Measurements from ENCODE around the gene ACSS1. TPM values are rescaled to one million over a fixed set of nuclear protein-coding genes. Genes with fewer than 3 reads are reported as not detected.

ACSS1 gene
- total RNA-seq, 1 donor from 2014 or later, result 19.5 TPM

DNA sequence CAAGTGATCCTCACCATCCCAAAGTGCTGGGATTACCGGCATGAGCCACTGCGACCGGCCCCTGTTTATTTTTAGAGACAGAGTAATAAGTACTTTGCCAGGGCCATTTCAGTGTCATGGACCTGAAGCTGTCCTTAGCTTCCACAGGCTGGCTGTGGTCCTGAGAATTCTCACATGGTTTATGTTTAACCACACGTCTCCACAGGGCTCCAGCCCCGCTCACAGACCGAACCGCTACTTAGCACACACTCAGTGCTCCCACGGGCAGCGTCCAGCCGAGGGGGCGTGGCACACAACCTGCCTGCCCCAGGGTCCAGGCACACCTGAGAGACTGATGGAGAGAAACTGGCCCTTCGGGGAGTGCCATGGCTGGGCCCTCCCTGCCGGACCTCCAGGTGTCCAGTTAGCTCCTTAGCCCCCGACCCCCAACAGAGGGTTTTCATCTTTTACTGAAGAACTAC lies 11.7 kb downstream of the ACSS1 start:
- H3K4me1 ChIP-seq, result peaks cover 41 to 85% of the 10 kb centered on the region in 2 donors
- peak in 1 of 2 donors; percentile 61 for DNase-seq (ENCODE audit: low spot score in 2 of 2)
- intact Hi-C loops (cut with DNase I), result no loop called here
- peaks cover 15% of the 10 kb centered on the region in 2 donors for H3K36me3 ChIP-seq
- no peaks in the 10 kb centered on the region for H3K27me3 ChIP-seq
- no peak for TF ChIP-seq CTCF (IDR thresholded peaks at IDR 0.05)
- no peaks in the 10 kb centered on the region for H3K9me3 ChIP-seq
- peak overlapping the region in 1 of 2 donors; percentile 96 for H3K27ac ChIP-seq
- no peak overlapping the region for H3K4me3 ChIP-seq

- H3K4me3 ChIP-seq, result no peak overlapping the region
- no peak for TF ChIP-seq CTCF (IDR thresholded peaks at IDR 0.05)
- H3K27ac ChIP-seq, result peak overlapping the region; percentile 68 to 96
- peaks cover 44 to 85% of the 10 kb centered on the region in 2 donors for H3K4me1 ChIP-seq
- intact Hi-C loops (cut with DNase I), result no loop called here
- DNase-seq (ENCODE audit: low spot score in 2 of 2), result no peak
- H3K9me3 ChIP-seq, result no peaks in the 10 kb centered on the region
- peaks cover 15% of the 10 kb centered on the region in 2 donors for H3K36me3 ChIP-seq
- H3K27me3 ChIP-seq, result no peaks in the 10 kb centered on the region
These were observed 12.6 kb downstream of the ACSS1 start for GRCh38 chr20:25045343-25045712.

DNA sequence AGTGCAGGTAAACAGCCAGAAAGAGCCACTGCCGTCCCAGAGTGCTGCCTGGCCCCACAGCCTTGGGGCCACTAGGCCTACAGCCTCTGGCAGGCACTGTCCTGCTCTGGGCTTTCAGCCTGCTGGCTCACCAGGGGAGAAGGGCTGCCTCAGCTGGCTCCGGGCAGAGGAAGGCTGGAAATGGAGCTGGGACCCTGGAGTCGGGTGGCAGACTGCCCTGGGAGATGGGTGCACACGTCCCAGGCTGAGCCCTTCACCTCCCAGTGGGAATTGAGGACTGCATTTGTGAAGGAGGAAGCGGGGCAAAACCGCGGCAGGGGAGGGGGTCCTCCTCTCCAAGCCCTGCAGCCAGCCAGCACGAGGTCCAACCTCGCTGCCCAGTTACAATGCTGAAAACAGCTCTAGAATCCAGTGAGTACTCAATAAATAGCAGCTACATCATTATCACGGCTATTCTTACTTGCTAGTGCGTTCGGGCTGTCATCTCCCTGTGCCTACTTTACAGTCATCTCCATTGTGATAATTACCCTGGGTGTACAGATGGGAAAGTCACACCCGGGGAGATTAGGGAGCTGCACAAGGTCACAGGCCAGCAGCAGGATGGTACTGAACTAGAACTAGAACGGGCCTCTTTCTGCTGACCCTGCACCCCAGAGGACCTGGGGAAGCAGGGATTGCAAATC lies 13.1 kb downstream of the ACSS1 start:
- TF ChIP-seq CTCF (IDR thresholded peaks at IDR 0.05), result no peak
- no peak overlapping the region for H3K4me3 ChIP-seq
- H3K9me3 ChIP-seq, result no peaks in the 10 kb centered on the region
- peaks cover 15% of the 10 kb centered on the region in 2 donors for H3K36me3 ChIP-seq
- intact Hi-C loops (cut with DNase I), result no loop called here
- peak overlapping the region; percentile 68 to 96 for H3K27ac ChIP-seq
- H3K27me3 ChIP-seq, result no peaks in the 10 kb centered on the region
- peaks cover 44 to 85% of the 10 kb centered on the region in 2 donors for H3K4me1 ChIP-seq
- DNase-seq (ENCODE audit: low spot score in 2 of 2), result no peak

GRCh38 chr20:25044261-25044560 lies 13.7 kb downstream of the ACSS1 start:
- Histone ChIP-seq H3K9me3 (no peaks in the 10 kb centered on the region), H3K27ac (peak overlapping the region; percentile 68 to 96), H3K36me3 (peaks cover 15% of the 10 kb centered on the region in 2 donors), H3K4me1 (peaks cover 49 to 86% of the 10 kb centered on the region in 2 donors), H3K27me3 (no peaks in the 10 kb centered on the region), H3K4me3 (no peak overlapping the region)
- intact Hi-C loops (cut with DNase I), result no loop called here
- no peak for TF ChIP-seq CTCF (IDR thresholded peaks at IDR 0.05)
- no peak for DNase-seq (ENCODE audit: low spot score in 2 of 2)

DNA sequence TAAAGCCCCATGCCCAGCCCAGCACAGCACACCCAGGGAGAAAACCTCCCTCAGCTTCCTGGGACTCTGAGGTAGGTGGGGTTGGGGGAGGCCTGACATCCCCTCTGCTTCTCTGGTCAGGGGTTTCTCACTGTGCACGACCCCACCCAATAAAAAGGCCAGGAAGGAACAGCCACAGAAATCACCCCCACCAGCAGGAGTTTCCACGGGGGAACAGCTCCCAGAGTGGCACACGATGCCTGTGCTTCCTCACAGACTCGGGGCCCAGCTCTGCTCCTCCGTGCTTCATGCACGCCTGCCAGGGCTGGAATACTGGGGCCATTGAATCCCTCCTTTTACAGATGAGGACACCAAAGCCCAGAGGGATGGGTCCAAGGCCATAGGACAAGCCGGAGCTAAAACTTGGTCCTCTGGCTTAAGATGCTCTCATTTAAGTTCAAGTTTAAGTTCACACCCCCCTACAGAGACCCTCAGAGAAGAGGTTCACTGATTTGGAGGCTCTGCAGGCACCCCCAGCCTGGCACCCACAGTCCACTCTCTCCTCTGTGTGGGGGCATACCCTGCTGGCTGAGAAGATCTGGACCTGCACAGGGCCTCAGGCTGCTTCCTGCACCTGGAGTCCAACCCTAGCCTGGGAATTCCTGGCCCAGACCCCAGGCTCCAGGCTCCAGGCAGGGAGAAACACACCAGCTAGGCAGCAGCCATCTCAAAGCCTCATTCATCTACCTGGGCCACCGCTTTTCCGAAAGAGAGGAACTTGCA lies 14.3 kb downstream of the ACSS1 start:
- Histone ChIP-seq H3K27me3 (no peaks in the 10 kb centered on the region), H3K4me3 (no peak overlapping the region), H3K4me1 (peaks cover 54 to 86% of the 10 kb centered on the region in 2 donors), H3K36me3 (peaks cover 15% of the 10 kb centered on the region in 2 donors), H3K9me3 (no peaks in the 10 kb centered on the region), H3K27ac (peak overlapping the region; percentile 88 to 96)
- no peak for DNase-seq (ENCODE audit: low spot score in 2 of 2)
- TF ChIP-seq CTCF (IDR thresholded peaks at IDR 0.05), result no peak
- intact Hi-C loops (cut with DNase I), result no loop called here

Data from ascending aorta (tissue), 2 donors.